Astrocyte (in vitro differentiated cells and primary cell): ENCODE data around the gene GMPR. TPM values are rescaled to one million over a fixed set of nuclear protein-coding genes. Genes with fewer than 3 reads are reported as not detected.

Experiments
- DNase-seq: peaks from one replicate; pipeline ENCODE4 v3.0.0-alpha.2; 2010; ENCODE audit warnings: low read depth
- FAIRE-seq: peaks from 2 replicates; lab custom pipeline; 2011; peaks lifted over from hg19 to GRCh38; lab: Jason Lieb, UNC
- H2AFZ ChIP-seq: 2 replicates; pipeline ENCODE4 v1.6.0; 2012; ENCODE audit warnings: low read depth, low read length, inconsistent platforms
- H3K27ac ChIP-seq: 2 replicates; pipeline ENCODE4 v1.5.1; 2011; ENCODE audit warnings: low read depth, low read length, inconsistent platforms
- H3K27me3 ChIP-seq: 2 replicates; pipeline ENCODE4 v1.6.0; 2011; ENCODE audit warnings: low read length, inconsistent platforms; ENCODE audit not compliant: insufficient read depth
- H3K36me3 ChIP-seq: 2 replicates; pipeline ENCODE4 v1.5.1; 2011; ENCODE audit warnings: low read length, inconsistent platforms; ENCODE audit not compliant: insufficient read depth
- H3K4me1 ChIP-seq: 2 replicates; pipeline ENCODE4 v1.5.1; 2011; ENCODE audit warnings: low read length, inconsistent platforms; ENCODE audit not compliant: insufficient read depth
- H3K4me2 ChIP-seq: 2 replicates; pipeline ENCODE4 v1.6.0; 2012; ENCODE audit warnings: low read length, inconsistent platforms
- H3K4me3 ChIP-seq: 2 replicates; pipeline ENCODE4 v1.5.1; 2011; ENCODE audit warnings: low read depth, mild to moderate bottlenecking, low read length, inconsistent platforms; ENCODE audit not compliant: insufficient read depth
- H3K79me2 ChIP-seq: 2 replicates; pipeline ENCODE4 v1.6.0; 2012; ENCODE audit warnings: mild to moderate bottlenecking, low read length, inconsistent platforms; ENCODE audit not compliant: insufficient read depth
- H3K9ac ChIP-seq: 2 replicates; pipeline ENCODE4 v1.6.0; 2012; ENCODE audit warnings: mild to moderate bottlenecking, low read length, inconsistent platforms
- H3K9me3 ChIP-seq: 2 replicates; pipeline ENCODE4 v1.5.1; 2012; ENCODE audit warnings: low read depth, mild to moderate bottlenecking, low read length, inconsistent platforms; ENCODE audit not compliant: insufficient read depth
- H4K20me1 ChIP-seq: 2 replicates; pipeline ENCODE4 v1.6.0; 2012; ENCODE audit warnings: low read length, inconsistent platforms; ENCODE audit not compliant: insufficient read depth
- H3K27ac Mint-ChIP-seq: one replicate; pipeline ENCODE4 v1.8.0; 2021; ENCODE audit warnings: mild to moderate bottlenecking, mixed read lengths; ENCODE audit not compliant: unreplicated experiment
- H3K27me3 Mint-ChIP-seq: one replicate; pipeline ENCODE4 v1.8.0; 2021; ENCODE audit warnings: low read depth, mixed read lengths; ENCODE audit not compliant: unreplicated experiment
- H3K36me3 Mint-ChIP-seq: one replicate; pipeline ENCODE4 v1.8.0; 2021; ENCODE audit warnings: low read depth, mixed read lengths; ENCODE audit not compliant: unreplicated experiment
- H3K4me1 Mint-ChIP-seq: one replicate; pipeline ENCODE4 v1.8.0; 2021; ENCODE audit warnings: low read depth, mixed read lengths; ENCODE audit not compliant: unreplicated experiment
- H3K4me3 Mint-ChIP-seq: one replicate; pipeline ENCODE4 v1.8.0; 2021; ENCODE audit warnings: mild to moderate bottlenecking, moderate library complexity, mixed read lengths; ENCODE audit not compliant: unreplicated experiment
- H3K9me3 Mint-ChIP-seq: one replicate; pipeline ENCODE4 v1.8.0; 2021; ENCODE audit warnings: mild to moderate bottlenecking, mixed read lengths; ENCODE audit not compliant: unreplicated experiment
- EZH2 ChIP-seq: IDR thresholded peaks from 2 replicates; pipeline ENCODE4 v1.6.1; 2012; ENCODE audit warnings: mild to moderate bottlenecking, low read length, inconsistent platforms; ENCODE audit not compliant: insufficient read depth
- total RNA-seq: library from RNA; stranded (reverse); gene quantifications from 2 replicates; pipeline ENCODE4 v1.2.1, GENCODE V29; 2021
- TF ChIP-seq, protein P1 (sequence below): IDR thresholded peaks from 2 replicates; pipeline ENCODE4 v1.5.1; 2011; ENCODE audit warnings: low read depth, mild to moderate bottlenecking, inconsistent platforms, low read length, moderate library complexity; ENCODE audit not compliant: insufficient read depth

GMPR gene
- total RNA-seq, 1 donor from 2014 or later, result 2.0 TPM

- peaks cover 13% of the 10 kb centered on the region for H3K36me3 Mint-ChIP-seq
- peaks cover 33% of the 10 kb centered on the region for H3K4me1 Mint-ChIP-seq
- Histone ChIP-seq H3K4me2 (peak overlapping the region; percentile 75), H3K4me3 (peak overlapping the region; percentile 6), H3K79me2 (peaks cover 5% of the 10 kb centered on the region), H3K27me3 (no peaks in the 10 kb centered on the region), H3K9ac (peak overlapping the region; percentile 65), H3K36me3 (no peaks in the 10 kb centered on the region), H2AFZ (no peak overlapping the region), H3K4me1 (peaks cover 29% of the 10 kb centered on the region), H3K27ac (peak overlapping the region; percentile 34), H3K9me3 (no peaks in the 10 kb centered on the region), H4K20me1 (peaks cover 14% of the 10 kb centered on the region)
- no peaks in the 10 kb centered on the region for H3K9me3 Mint-ChIP-seq
- TF ChIP-seq EZH2, result no peak
- TF ChIP-seq, protein P1, sequence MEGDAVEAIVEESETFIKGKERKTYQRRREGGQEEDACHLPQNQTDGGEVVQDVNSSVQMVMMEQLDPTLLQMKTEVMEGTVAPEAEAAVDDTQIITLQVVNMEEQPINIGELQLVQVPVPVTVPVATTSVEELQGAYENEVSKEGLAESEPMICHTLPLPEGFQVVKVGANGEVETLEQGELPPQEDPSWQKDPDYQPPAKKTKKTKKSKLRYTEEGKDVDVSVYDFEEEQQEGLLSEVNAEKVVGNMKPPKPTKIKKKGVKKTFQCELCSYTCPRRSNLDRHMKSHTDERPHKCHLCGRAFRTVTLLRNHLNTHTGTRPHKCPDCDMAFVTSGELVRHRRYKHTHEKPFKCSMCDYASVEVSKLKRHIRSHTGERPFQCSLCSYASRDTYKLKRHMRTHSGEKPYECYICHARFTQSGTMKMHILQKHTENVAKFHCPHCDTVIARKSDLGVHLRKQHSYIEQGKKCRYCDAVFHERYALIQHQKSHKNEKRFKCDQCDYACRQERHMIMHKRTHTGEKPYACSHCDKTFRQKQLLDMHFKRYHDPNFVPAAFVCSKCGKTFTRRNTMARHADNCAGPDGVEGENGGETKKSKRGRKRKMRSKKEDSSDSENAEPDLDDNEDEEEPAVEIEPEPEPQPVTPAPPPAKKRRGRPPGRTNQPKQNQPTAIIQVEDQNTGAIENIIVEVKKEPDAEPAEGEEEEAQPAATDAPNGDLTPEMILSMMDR, result peak; percentile 98
- DNase-seq, result peak; percentile 59
- no peaks in the 10 kb centered on the region for H3K27me3 Mint-ChIP-seq
- FAIRE-seq, result no peak
- no peak overlapping the region for H3K27ac Mint-ChIP-seq
- H3K4me3 Mint-ChIP-seq, result no peak overlapping the region
Measured at GRCh38 chr6:16331384-16332174, 93.2 kb downstream of the GMPR start.

DNA sequence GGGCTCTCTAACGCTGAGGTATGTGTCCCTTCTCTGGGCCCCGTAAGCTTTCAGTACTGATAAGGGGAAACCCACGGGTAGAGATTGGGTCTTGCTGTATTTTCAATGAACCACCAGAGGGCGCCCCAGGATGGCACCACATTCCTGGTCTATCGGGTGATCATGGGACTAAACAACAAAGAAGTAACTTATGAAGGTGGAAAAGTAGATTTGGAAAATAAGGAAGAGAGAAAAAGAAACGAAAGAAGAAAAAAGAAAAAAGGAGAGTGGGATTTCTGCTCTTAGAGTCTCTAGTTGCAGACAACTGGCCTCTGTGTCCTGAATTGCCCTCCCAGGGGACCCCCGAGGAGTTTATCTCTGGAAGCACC is 93.8 kb downstream of the GMPR start:
- Histone ChIP-seq H3K79me2 (peaks cover 5% of the 10 kb centered on the region), H4K20me1 (peaks cover 14% of the 10 kb centered on the region), H2AFZ (no peak overlapping the region), H3K4me2 (peak overlapping the region; percentile 75), H3K27me3 (no peaks in the 10 kb centered on the region), H3K9ac (peak overlapping the region; percentile 65), H3K9me3 (no peaks in the 10 kb centered on the region), H3K4me1 (peaks cover 34% of the 10 kb centered on the region), H3K36me3 (no peaks in the 10 kb centered on the region), H3K4me3 (peak overlapping the region; percentile 6), H3K27ac (peak overlapping the region; percentile 34)
- no peaks in the 10 kb centered on the region for H3K9me3 Mint-ChIP-seq
- H3K27me3 Mint-ChIP-seq, result no peaks in the 10 kb centered on the region
- FAIRE-seq (no peak), DNase-seq (no peak)
- H3K27ac Mint-ChIP-seq, result no peak overlapping the region
- H3K4me1 Mint-ChIP-seq, result peaks cover 38% of the 10 kb centered on the region
- no peak overlapping the region for H3K4me3 Mint-ChIP-seq
- peaks cover 12% of the 10 kb centered on the region for H3K36me3 Mint-ChIP-seq
- TF ChIP-seq, protein P1, result peak; percentile 91
- TF ChIP-seq EZH2, result no peak

DNA sequence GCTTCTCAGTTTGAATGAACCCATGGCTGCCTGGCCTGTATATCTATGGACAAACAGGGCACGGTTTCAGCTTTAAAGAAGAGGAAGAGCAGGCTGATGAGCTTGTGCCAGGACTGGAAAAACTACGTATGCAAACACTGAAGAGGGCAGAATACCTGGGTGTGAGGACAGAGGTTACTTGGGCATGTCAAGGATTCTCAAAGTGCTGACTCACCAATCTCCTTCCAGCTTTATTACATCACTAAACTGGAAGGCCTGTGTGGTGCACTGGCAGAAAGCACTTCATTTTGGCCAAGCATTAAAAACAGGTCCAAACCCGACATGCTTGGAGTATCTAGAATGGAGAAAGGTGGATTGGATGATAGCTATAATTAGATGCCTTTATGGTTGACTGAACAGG is 95.2 kb downstream of the GMPR start:
- no peak overlapping the region for H3K27ac ChIP-seq
- H3K36me3 ChIP-seq, result no peaks in the 10 kb centered on the region
- no peaks in the 10 kb centered on the region for H3K9me3 Mint-ChIP-seq
- no peaks in the 10 kb centered on the region for H3K27me3 ChIP-seq
- peaks cover 49% of the 10 kb centered on the region for H3K4me1 ChIP-seq
- H3K4me1 Mint-ChIP-seq, result peaks cover 44% of the 10 kb centered on the region
- no peak overlapping the region for H2AFZ ChIP-seq
- H3K27me3 Mint-ChIP-seq, result no peaks in the 10 kb centered on the region
- no peak overlapping the region for H3K4me3 Mint-ChIP-seq
- no peak overlapping the region for H3K4me2 ChIP-seq
- peaks cover 14% of the 10 kb centered on the region for H4K20me1 ChIP-seq
- H3K79me2 ChIP-seq, result peaks cover 5% of the 10 kb centered on the region
- peaks cover 6% of the 10 kb centered on the region for H3K36me3 Mint-ChIP-seq
- TF ChIP-seq EZH2, result no peak
- TF ChIP-seq, protein P1, result no peak
- H3K27ac Mint-ChIP-seq, result peak overlapping the region; percentile 79
- no peak for FAIRE-seq
- peak; percentile 85 for DNase-seq
- H3K9ac ChIP-seq, result peak overlapping the region; percentile 8
- no peaks in the 10 kb centered on the region for H3K9me3 ChIP-seq
- no peak overlapping the region for H3K4me3 ChIP-seq
